Effector memory CD4-positive, alpha-beta T cell (primary cell): ENCODE results near the gene SOX30.

ENCODE experiments used
- DNase-seq, 3 donors: peaks; one replicate each; pipeline ENCODE4 v3.0.0-alpha.2; 2020
- H3K27ac ChIP-seq: 2 replicates; pipeline ENCODE4 v1.7.0; 2013; ENCODE audit warnings: mild to moderate bottlenecking, low read length, moderate library complexity; ENCODE audit not compliant: insufficient read depth, poor library complexity, severe bottlenecking
- H3K27me3 ChIP-seq: replicated peaks from 2 replicates; pipeline ENCODE4 v1.7.0; 2013; ENCODE audit warnings: mild to moderate bottlenecking, low read length; ENCODE audit not compliant: insufficient read depth, control insufficient read depth, poor library complexity, severe bottlenecking
- H3K36me3 ChIP-seq: 2 replicates; pipeline ENCODE4 v1.7.0; 2013; ENCODE audit warnings: mild to moderate bottlenecking, low read length, moderate library complexity; ENCODE audit not compliant: control insufficient read depth, insufficient read depth
- H3K4me1 ChIP-seq: 2 replicates; pipeline ENCODE4 v1.7.0; 2013; ENCODE audit warnings: low read length, mild to moderate bottlenecking; ENCODE audit not compliant: control insufficient read depth, insufficient read depth, poor library complexity, severe bottlenecking
- H3K4me3 ChIP-seq: 2 replicates; pipeline ENCODE4 v1.7.0; 2013; ENCODE audit warnings: low read length, low read depth, mild to moderate bottlenecking; ENCODE audit not compliant: insufficient read depth, poor library complexity, severe bottlenecking
- H3K9me3 ChIP-seq: 2 replicates; pipeline ENCODE4 v1.7.0; 2013; ENCODE audit warnings: mild to moderate bottlenecking, low read length, moderate library complexity; ENCODE audit not compliant: control insufficient read depth

The SOX30 gene

DNA sequence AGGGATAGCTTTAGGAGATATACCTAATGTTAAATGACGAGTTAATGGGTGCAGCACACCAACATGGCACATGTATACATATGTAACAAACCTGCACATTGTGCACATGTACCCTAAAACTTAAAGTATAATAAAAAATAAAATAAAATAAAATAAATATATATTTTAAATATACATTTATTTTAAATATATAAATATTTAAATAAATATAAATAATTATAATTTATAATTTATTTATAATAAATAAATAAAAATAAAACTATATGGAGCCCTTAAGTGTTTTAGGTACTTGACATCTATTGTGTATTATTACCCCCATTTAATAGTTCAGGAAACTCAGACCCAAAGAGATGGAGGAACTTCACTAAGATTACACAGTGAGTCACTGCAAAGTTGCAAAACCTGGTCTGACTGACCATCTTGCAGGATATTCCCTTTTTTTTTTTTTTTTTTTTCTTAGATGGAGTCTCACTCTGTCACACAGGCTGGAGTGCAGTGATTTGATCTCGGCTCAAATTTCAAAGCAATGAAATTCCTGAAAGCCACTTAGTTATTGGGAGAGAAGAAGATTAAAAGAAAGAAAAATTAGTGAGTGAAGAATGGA, 13.3 kb upstream of the SOX30 start:
- no peaks in the 10 kb centered on the region for H3K4me1 ChIP-seq
- H3K27ac ChIP-seq: no peak overlapping the region

DNA sequence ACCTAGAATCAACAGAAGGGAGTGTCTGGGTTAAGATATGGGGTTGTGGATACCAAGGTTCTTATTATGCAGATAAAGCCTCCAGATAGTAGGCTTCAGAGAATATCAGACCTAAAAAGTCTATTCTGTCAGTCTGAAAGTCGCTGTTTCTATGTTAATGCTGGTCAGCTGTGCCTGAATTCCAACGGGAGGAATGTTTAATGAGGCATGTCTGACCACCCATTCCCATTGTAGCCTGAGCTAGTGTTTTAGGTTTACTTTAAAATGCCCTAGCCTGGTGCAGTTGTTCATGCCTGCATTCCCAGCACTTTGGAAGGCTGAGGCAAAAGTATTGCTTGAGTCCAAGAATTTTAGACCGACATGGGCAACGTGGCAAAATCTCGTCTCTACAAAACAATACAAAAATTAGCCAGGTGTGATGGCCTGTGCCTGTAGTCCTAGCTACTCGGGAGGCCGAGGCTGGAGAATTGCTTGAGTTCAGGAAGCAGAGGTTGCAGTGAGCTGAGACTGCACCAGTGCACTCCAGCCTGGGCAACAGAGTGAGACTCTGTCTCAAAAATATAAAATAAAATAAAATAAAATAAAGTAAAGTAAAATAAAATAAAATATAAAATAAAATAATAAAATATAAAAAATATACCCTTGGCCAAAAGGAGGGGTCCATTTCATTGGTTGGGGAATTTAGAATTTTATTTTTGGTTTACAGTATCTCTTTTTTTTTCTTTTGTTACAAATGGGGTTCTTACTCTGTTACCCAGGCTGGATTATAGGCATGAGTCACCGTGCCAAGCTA, 7.8 kb upstream of the SOX30 start:
- H3K4me3 ChIP-seq: no peak overlapping the region
- H3K36me3 ChIP-seq: no peaks in the 10 kb centered on the region
- H3K27ac ChIP-seq: no peak overlapping the region
- DNase-seq: no peak
- H3K9me3 ChIP-seq: no peaks in the 10 kb centered on the region
- H3K27me3 ChIP-seq: no peaks in the 10 kb centered on the region
- no peaks in the 10 kb centered on the region for H3K4me1 ChIP-seq

More for the DNA sequence above, 13.3 kb upstream of the SOX30 start:
- Histone ChIP-seq H3K9me3 (no peaks in the 10 kb centered on the region), H3K27me3 (no peaks in the 10 kb centered on the region), H3K4me3 (no peak overlapping the region), H3K36me3 (no peaks in the 10 kb centered on the region)
- DNase-seq: no peak

DNA sequence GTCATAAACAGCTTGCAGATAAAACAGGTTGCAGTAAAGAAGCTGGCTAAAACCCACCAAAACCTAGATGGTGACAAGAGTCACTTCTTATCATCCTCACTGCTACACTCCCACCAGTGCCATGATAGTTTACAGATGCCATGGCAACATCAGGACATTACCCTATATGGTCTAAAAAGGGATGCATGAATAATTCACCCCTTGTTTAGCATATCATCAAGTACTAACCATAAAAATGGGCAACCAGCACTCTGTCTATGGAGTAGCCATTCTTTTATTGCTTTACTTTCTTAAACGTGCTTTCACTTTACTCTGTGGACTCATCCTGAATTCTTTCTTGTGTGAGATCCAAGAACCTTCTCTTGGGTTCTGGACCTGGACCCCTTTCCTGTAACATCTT, 6.7 kb upstream of the SOX30 start:
- no peaks in the 10 kb centered on the region for H3K9me3 ChIP-seq
- DNase-seq: no peak
- no peak overlapping the region for H3K27ac ChIP-seq
- H3K4me3 ChIP-seq: no peak overlapping the region
- no peaks in the 10 kb centered on the region for H3K27me3 ChIP-seq
- H3K4me1 ChIP-seq: no peaks in the 10 kb centered on the region
- no peaks in the 10 kb centered on the region for H3K36me3 ChIP-seq

DNA sequence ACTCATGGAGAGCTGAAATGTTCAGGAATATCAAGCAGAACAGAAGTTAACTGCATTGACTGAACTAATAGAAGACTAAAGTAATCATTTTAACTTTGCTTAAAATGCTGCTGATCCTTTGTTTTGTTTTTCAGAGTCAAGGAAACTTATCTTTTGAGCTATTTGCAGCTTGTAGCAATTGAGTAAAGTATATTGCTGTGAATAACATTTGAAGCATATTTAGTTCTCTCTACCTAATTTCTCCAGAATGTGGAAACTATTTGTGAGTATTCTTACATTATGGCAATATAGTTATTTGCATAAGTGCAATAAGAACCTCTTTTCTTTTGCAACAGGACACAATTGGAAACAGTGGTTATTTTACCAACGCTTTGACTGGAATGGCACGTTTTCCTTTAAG, 5.3 kb upstream of the SOX30 start:
- H3K27ac ChIP-seq: no peak overlapping the region
- no peaks in the 10 kb centered on the region for H3K9me3 ChIP-seq
- H3K4me3 ChIP-seq: no peak overlapping the region
- H3K27me3 ChIP-seq: no peaks in the 10 kb centered on the region
- no peaks in the 10 kb centered on the region for H3K36me3 ChIP-seq
- no peaks in the 10 kb centered on the region for H3K4me1 ChIP-seq
- DNase-seq: no peak

DNA sequence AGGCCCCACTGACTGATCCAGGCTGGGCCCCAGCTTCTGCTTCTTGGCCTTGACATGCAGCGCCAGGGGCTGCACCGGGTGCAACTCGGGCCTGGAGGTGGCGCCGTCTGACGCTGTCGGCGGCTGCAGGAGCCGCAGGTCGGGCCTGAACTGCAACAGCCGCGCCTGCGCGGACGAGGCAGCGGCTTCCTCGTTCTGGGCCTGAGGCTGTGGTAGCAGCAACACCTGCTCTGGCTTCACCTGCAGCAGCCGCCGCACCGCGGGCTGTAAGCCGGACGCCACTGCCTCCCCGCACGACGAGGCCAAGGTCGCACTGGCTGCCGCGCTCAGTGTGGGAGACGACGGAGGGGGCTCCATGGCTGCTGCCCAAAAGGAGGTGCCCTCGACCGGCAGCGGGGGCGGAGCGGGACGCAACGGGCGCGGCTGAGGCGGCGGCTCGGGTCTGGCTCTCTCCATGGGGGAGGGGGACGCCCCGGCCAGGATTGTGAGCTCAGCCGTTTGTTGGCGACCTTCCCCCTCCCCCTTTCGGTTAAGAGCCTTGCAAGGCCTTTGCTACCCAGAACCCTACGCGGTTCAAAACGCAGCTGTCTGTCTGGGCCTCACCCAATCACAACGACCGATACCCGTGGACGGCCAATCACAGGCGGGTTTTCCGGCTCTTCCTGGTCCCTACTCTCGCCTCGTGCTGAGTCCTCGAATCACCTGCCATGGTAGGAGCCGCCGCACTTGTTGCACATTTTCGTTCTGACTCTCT, 438 bp downstream of the SOX30 start:
- Histone ChIP-seq H3K4me3 (peak overlapping the region; percentile 55), H3K27me3 (no peaks in the 10 kb centered on the region), H3K4me1 (peaks cover 9% of the 10 kb centered on the region), H3K27ac (peak overlapping the region; percentile 50), H3K36me3 (no peaks in the 10 kb centered on the region), H3K9me3 (no peaks in the 10 kb centered on the region)
- peak; percentile 60 to 76 (median 72) for DNase-seq

DNA sequence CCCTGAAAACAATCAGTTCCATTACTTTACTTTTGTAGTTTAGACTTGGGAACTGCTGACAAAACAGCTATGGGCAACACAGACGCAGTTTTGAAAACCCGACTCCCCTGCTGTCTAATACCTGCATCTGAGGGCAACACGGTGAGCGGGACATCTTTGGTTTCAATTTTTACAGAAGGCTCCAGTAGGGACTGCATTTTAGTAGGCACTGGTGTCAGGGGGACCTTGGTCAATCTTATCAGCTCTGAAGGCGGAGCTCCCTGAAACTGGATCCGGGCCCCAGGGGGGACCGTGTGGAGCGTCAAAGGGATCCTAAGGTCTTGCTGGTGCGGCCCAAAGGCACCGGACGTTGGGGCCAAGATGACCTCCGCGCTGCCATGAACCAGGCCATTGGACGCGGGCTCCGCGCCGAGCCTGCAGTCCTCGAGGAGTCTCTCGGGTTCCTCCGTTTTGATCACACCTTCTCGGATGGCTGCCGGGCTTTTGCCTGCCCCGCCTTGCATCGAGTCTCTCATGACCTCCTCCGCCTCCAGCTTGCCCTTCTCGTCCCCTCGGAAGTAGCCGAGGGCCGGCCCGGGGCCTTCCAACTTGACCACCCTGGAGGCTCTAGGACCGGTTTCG, 1.1 kb downstream of the SOX30 start:
- no peaks in the 10 kb centered on the region for H3K27me3 ChIP-seq
- no peak for DNase-seq
- no peaks in the 10 kb centered on the region for H3K9me3 ChIP-seq
- H3K4me1 ChIP-seq: peaks cover 9% of the 10 kb centered on the region
- H3K27ac ChIP-seq: no peak overlapping the region
- H3K4me3 ChIP-seq: no peak overlapping the region
- H3K36me3 ChIP-seq: no peaks in the 10 kb centered on the region

DNA sequence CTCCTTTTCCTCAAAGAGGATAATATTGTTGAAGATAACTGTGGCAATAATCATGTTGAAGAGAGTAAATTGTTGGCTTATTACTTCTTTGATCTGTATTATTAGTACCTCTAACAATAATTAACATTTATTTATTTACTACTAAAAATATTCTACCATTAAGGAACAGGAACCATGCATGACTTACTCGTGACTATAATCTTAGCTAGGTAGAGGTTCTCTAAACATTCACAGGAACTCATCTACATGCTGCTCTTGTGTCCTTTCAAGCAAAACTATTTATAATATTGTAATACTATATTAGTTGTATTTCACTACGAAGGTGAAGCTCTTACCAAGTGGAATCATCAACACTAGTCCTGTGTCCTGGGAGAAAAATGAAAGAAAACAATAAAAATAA, 3.1 kb downstream of the SOX30 start:
- Histone ChIP-seq H3K27ac (no peak overlapping the region), H3K36me3 (no peaks in the 10 kb centered on the region), H3K4me3 (no peak overlapping the region), H3K9me3 (no peaks in the 10 kb centered on the region), H3K4me1 (peaks cover 9% of the 10 kb centered on the region), H3K27me3 (no peaks in the 10 kb centered on the region)
- DNase-seq: no peak

DNA sequence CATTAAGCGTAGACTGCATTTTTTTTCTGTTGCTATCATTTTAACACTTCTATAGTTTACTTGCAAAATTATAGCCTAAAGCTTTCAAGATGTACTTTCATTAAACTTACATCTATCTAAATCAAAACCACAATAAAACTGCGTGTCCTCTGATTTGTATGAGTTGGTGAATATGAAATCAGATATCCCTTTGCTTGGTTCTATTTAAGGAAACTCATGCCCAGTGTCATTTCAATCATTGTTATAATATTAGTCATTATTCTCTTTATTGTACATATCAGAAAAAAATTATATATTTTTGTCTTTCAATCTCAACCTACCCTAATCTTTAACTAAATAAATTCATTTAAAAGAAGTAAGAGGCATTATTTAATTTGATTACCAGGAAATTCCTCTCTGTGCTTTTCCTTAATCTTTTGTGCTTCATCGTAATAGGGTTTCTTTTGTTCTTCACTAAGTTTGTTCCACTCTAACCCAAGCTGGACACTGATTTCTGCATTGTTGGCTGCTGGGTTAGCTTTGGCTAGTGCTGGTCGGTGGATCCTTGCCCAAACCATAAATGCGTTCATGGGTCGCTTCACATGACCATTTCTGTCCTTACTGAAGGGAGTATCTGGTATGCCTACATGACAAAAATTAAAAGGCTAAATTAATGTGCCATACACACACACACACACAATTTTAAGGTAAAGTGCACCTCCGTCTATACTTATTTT, 3.8 kb downstream of the SOX30 start:
- H3K36me3 ChIP-seq: no peaks in the 10 kb centered on the region
- H3K4me1 ChIP-seq: peaks cover 9% of the 10 kb centered on the region
- no peak overlapping the region for H3K27ac ChIP-seq
- DNase-seq: no peak
- no peaks in the 10 kb centered on the region for H3K27me3 ChIP-seq
- H3K4me3 ChIP-seq: no peak overlapping the region
- no peaks in the 10 kb centered on the region for H3K9me3 ChIP-seq

DNA sequence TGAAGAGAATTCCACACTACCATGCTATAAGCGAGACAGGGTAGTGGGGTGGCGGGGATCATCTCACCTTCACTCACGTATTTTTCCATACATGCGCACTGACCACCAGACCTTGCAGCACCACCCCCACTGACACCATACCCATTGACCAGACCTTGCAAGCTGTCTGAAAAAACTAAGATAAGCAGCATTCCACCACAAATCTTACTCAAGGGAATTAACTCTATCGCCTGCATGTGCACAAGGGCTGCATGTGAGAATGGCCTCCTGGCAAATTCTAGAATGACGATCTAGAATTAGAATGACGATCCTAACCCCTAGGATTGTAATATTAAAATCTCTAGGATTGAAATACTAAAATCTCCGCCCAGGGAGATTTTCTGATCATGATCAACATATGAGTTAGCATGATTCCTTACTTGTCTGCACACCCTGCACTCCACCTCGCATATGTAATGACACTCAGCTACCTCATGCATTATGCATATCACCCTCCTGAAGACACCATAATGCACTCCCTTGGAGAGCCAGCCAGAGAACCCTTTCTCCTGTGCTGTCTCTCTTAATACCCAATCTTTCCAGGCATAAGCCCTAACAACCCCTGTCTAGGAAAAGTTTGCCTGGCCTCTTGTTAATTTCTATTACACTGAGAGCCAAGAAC, 11.7 kb downstream of the SOX30 start:
- no peak overlapping the region for H3K4me3 ChIP-seq
- H3K9me3 ChIP-seq: no peaks in the 10 kb centered on the region
- no peaks in the 10 kb centered on the region for H3K36me3 ChIP-seq
- no peak for DNase-seq
- no peak overlapping the region for H3K27ac ChIP-seq
- no peaks in the 10 kb centered on the region for H3K27me3 ChIP-seq
- no peaks in the 10 kb centered on the region for H3K4me1 ChIP-seq
